HG03521 (cell line): ENCODE results near the gene WDR37.

Experiments
- ATAC-seq: cut with Tn5 transposase; IDR thresholded peaks from one replicate; pipeline ENCODE4 v1.9.1; 2021; ENCODE audit warnings: mild to moderate bottlenecking, moderate library complexity; ENCODE audit not compliant: unreplicated experiment

WDR37 gene

GRCh38 chr10:1166101-1166827 is 110.1 kb downstream of the WDR37 start:
- no peak for ATAC-seq

- no peak for ATAC-seq
Measured at GRCh38 chr10:1166828-1167275, 110.7 kb downstream of the WDR37 start.

GRCh38 chr10:1168763-1169162 is 112.6 kb downstream of the WDR37 start:
- no peak for ATAC-seq

- ATAC-seq, result no peak
Measured at GRCh38 chr10:1169186-1169885, 113.2 kb downstream of the WDR37 start.

GRCh38 chr10:1169981-1170866 is 114.0 kb downstream of the WDR37 start:
- no peak for ATAC-seq

- ATAC-seq, result no peak
Measured at GRCh38 chr10:1170867-1171180, 114.6 kb downstream of the WDR37 start.

- no peak for ATAC-seq
Measured at GRCh38 chr10:1171182-1171581, 115.0 kb downstream of the WDR37 start.

- no peak for ATAC-seq
Measured at GRCh38 chr10:1171586-1171985, 115.4 kb downstream of the WDR37 start.

- ATAC-seq, result no peak
Measured at GRCh38 chr10:1172256-1172984, 116.2 kb downstream of the WDR37 start.

GRCh38 chr10:1173091-1173490 is 116.9 kb downstream of the WDR37 start:
- no peak for ATAC-seq

- ATAC-seq, result no peak
Measured at GRCh38 chr10:1174022-1174421, 117.8 kb downstream of the WDR37 start.

GRCh38 chr10:1175956-1176565 is 119.9 kb downstream of the WDR37 start:
- no peak for ATAC-seq

- ATAC-seq, result no peak
Measured at GRCh38 chr10:1177936-1178335, 121.8 kb downstream of the WDR37 start.

- no peak for ATAC-seq
Measured at GRCh38 chr10:1178506-1178905, 122.3 kb downstream of the WDR37 start.

GRCh38 chr10:1179346-1180070 is 123.3 kb downstream of the WDR37 start:
- no peak for ATAC-seq

- no peak for ATAC-seq
Measured at GRCh38 chr10:1180071-1180730, 124.0 kb downstream of the WDR37 start.

- ATAC-seq, result no peak
Measured at GRCh38 chr10:1180836-1181235, 124.7 kb downstream of the WDR37 start.
